Loucy (cell line): Measurements from ENCODE around the gene TTC16.
"Not testable (repeated sequence)": the region's sequence is repeated elsewhere in the genome, so short reads cannot be mapped to it uniquely, and the experiment has no call there.

Experiments
- H2AFZ ChIP-seq: fragments of 200-600 bp; sonication (generic); 2 replicates; pipeline ENCODE4 v1.6.0; 2016; ENCODE audit warnings: antibody characterized with exemption, mild to moderate bottlenecking, low read length, moderate library complexity
- H3F3A ChIP-seq: fragments of 200-600 bp; 2 replicates; pipeline ENCODE4 v1.6.0; 2016; ENCODE audit warnings: antibody characterized with exemption, low read depth, mild to moderate bottlenecking
- H3K27me3 ChIP-seq: fragments of 200-600 bp; sonication (generic); 2 replicates; pipeline ENCODE4 v1.6.1; 2014; ENCODE audit warnings: low read length, mild to moderate bottlenecking; ENCODE audit not compliant: insufficient read depth, poor library complexity, severe bottlenecking
- H3K36me3 ChIP-seq: fragments of 200-600 bp; sonication (generic); 2 replicates; pipeline ENCODE4 v1.6.1; 2016; ENCODE audit warnings: low read length; ENCODE audit not compliant: insufficient read depth
- H3K4me1 ChIP-seq: fragments of 200-600 bp; sonication (generic); 2 replicates; pipeline ENCODE4 v1.5.1; 2014; ENCODE audit warnings: low read length, mild to moderate bottlenecking; ENCODE audit not compliant: insufficient read depth, poor library complexity, severe bottlenecking
- H3K4me2 ChIP-seq: fragments of 200-600 bp; sonication (generic); 2 replicates; pipeline ENCODE4 v1.6.0; 2014; ENCODE audit warnings: antibody characterized with exemption, low read length, low read depth, mild to moderate bottlenecking; ENCODE audit not compliant: poor library complexity, severe bottlenecking
- H3K4me3 ChIP-seq: fragments of 200-600 bp; sonication (generic); 2 replicates; pipeline ENCODE4 v1.5.1; 2014; ENCODE audit warnings: low read length, mild to moderate bottlenecking, mixed read lengths; ENCODE audit not compliant: poor library complexity, severe bottlenecking
- H3K79me2 ChIP-seq: fragments of 200-600 bp; sonication (generic); 2 replicates; pipeline ENCODE4 v1.6.1; 2014; ENCODE audit warnings: low read length; ENCODE audit not compliant: insufficient read depth
- H3K9ac ChIP-seq: fragments of 200-600 bp; sonication (generic); 2 replicates; pipeline ENCODE4 v1.6.0; 2014; ENCODE audit warnings: mild to moderate bottlenecking, low read depth, low read length, moderate library complexity; ENCODE audit not compliant: poor library complexity, severe bottlenecking
- H3K9me2 ChIP-seq: fragments of 200-600 bp; sonication (generic); replicated peaks from 2 replicates; pipeline ENCODE4 v1.6.1; 2016; ENCODE audit warnings: low read depth, low read length, mixed read lengths
- H3K9me3 ChIP-seq: fragments of 200-600 bp; sonication (generic); 2 replicates; pipeline ENCODE4 v1.6.1; 2014; ENCODE audit warnings: mild to moderate bottlenecking, antibody characterized with exemption, low read length, low read depth; ENCODE audit not compliant: insufficient read depth
- H4K20me1 ChIP-seq: fragments of 200-600 bp; sonication (generic); 2 replicates; pipeline ENCODE4 v1.6.0; 2014; ENCODE audit warnings: antibody characterized with exemption, low read length, mild to moderate bottlenecking; ENCODE audit not compliant: insufficient read depth, poor library complexity, severe bottlenecking
- EZH2phosphoT487 ChIP-seq: fragments of 200-600 bp; IDR thresholded peaks from 2 replicates; pipeline ENCODE4 v1.6.1; 2018; ENCODE audit warnings: antibody characterized with exemption, mild to moderate bottlenecking, moderate library complexity, borderline replicate concordance
- TF ChIP-seq, protein P1 (sequence below): fragments of 200-600 bp; sonication (generic); conservative IDR thresholded peaks from 2 replicates; pipeline ENCODE4 v1.5.1; 2014; ENCODE audit warnings: mild to moderate bottlenecking, antibody characterized with exemption, low read length

Gene TTC16

DNA sequence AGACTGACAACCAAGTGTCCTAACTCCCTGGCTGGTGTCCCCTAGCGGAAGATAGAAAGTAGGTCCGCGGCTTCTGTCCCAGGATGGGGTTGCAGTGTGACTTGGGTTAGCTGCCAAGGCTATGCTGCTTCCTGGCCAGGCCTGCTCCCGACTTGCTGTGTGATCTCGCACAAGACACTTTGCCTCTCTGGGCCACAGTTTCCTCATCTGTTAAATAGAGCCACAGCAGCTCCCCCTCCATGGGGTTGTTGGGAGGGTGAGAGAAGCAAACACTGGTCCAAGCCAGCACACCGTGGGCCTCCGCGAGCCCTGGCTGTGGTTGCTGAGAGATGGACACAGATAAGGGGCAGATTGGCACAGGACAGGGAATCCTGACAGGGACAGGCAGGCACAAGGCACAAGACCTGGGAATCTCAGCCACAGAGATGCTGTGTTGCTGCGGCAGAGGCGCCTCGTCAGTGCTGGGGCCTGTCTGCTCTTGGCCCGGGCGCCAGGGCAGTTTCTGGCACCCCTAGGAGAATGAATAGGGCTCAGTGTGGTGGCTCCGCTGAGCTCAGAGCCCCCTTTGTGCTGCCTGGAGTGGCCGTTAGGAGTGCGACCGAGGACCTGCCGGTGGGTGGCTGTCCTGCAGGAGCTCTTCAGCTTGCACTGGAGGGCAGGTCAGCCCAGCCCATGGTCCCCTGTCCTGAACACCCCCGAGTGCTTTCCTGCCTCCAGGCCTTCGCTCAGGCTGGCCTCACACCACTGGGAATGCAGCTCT lies 64.4 kb downstream of the TTC16 start:
- Histone ChIP-seq H3K9ac (peak overlapping the region; percentile 92), H3F3A (peaks cover 18% of the 10 kb centered on the region), H3K4me1 (peaks cover 54% of the 10 kb centered on the region), H3K4me3 (peak overlapping the region; percentile 85), H2AFZ (no peak overlapping the region), H3K27me3 (no peaks in the 10 kb centered on the region), H3K9me2 (no peaks in the 10 kb centered on the region), H4K20me1 (peaks cover 3% of the 10 kb centered on the region), H3K9me3 (no peaks in the 10 kb centered on the region), H3K79me2 (peaks cover 76% of the 10 kb centered on the region), H3K36me3 (no peaks in the 10 kb centered on the region), H3K4me2 (peak overlapping the region; percentile 71)
- TF ChIP-seq, protein P1, sequence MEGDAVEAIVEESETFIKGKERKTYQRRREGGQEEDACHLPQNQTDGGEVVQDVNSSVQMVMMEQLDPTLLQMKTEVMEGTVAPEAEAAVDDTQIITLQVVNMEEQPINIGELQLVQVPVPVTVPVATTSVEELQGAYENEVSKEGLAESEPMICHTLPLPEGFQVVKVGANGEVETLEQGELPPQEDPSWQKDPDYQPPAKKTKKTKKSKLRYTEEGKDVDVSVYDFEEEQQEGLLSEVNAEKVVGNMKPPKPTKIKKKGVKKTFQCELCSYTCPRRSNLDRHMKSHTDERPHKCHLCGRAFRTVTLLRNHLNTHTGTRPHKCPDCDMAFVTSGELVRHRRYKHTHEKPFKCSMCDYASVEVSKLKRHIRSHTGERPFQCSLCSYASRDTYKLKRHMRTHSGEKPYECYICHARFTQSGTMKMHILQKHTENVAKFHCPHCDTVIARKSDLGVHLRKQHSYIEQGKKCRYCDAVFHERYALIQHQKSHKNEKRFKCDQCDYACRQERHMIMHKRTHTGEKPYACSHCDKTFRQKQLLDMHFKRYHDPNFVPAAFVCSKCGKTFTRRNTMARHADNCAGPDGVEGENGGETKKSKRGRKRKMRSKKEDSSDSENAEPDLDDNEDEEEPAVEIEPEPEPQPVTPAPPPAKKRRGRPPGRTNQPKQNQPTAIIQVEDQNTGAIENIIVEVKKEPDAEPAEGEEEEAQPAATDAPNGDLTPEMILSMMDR: no peak
- TF ChIP-seq EZH2phosphoT487: no peak

GRCh38 chr9:127780909-127781308 lies 65.0 kb downstream of the TTC16 start:
- not testable (repeated sequence) for H3K9me3 ChIP-seq, H3K4me3 ChIP-seq, H3K9me2 ChIP-seq, H3K27me3 ChIP-seq, H3K36me3 ChIP-seq, H2AFZ ChIP-seq, H4K20me1 ChIP-seq
- Histone ChIP-seq H3K79me2 (peaks cover 70% of the 10 kb centered on the region), H3K4me2 (peak overlapping the region; percentile 71), H3K9ac (peak overlapping the region; percentile 92), H3K4me1 (peaks cover 54% of the 10 kb centered on the region), H3F3A (peaks cover 18% of the 10 kb centered on the region)
